Measurements from ENCODE around the gene SLC25A48.

- TF ChIP-seq POLR2A (IDR thresholded peaks at IDR 0.05; ENCODE audit: low read depth, low read length) (no peak), POLR2AphosphoS5 (IDR thresholded peaks at IDR 0.05; ENCODE audit: low read depth, low read length) (no peak), TAF1 (IDR thresholded peaks at IDR 0.05; ENCODE audit: borderline replicate concordance, low read depth, low read length) (no peak)
Observed at GRCh38 chr5:135878156-135878620, 43.7 kb downstream of the SLC25A48 start.

All from GM12892 (cell line).